Raji (cell line): ENCODE measurements around the gene ZNF165.

Source experiments
- POLR2A ChIP-seq: IDR thresholded peaks from 2 replicates; pipeline ENCODE4 v1.6.1; 2011; ENCODE audit warnings: low read depth, low read length, control low read depth; ENCODE audit not compliant: insufficient read depth

ZNF165 gene

GRCh38 chr6:28117386-28118050 lies 37.1 kb downstream of the ZNF165 start:
- no peak for TF ChIP-seq POLR2A

- no peak for TF ChIP-seq POLR2A
Observed at GRCh38 chr6:28118217-28118616, 37.8 kb downstream of the ZNF165 start.

GRCh38 chr6:28121876-28122275 lies 41.5 kb downstream of the ZNF165 start:
- no peak for TF ChIP-seq POLR2A

- peak; percentile 57 for TF ChIP-seq POLR2A
Observed at GRCh38 chr6:28124350-28124970, 44.1 kb downstream of the ZNF165 start, which contains the start of gene ZSCAN16. Gene ZSCAN16 (plus strand): TSS chr6:28124609. CDS start chr6:28125444, 835 bp downstream.

GRCh38 chr6:28124971-28125353 lies 44.6 kb downstream of the ZNF165 start:
- TF ChIP-seq POLR2A, result no peak

- no peak for TF ChIP-seq POLR2A
Observed at GRCh38 chr6:28125401-28125800, 45.0 kb downstream of the ZNF165 start.

- TF ChIP-seq POLR2A, result no peak
Observed at GRCh38 chr6:28134015-28134414, 53.6 kb downstream of the ZNF165 start.

GRCh38 chr6:28134716-28135115 lies 54.3 kb downstream of the ZNF165 start:
- no peak for TF ChIP-seq POLR2A

- TF ChIP-seq POLR2A, result no peak
Observed at GRCh38 chr6:28135393-28135792, 55.0 kb downstream of the ZNF165 start.

GRCh38 chr6:28136585-28137504 lies 56.5 kb downstream of the ZNF165 start:
- TF ChIP-seq POLR2A, result peak; percentile 81

- TF ChIP-seq POLR2A, result no peak; the same call in 1 of the 2 replicates
Observed at GRCh38 chr6:28137505-28137981, 57.2 kb downstream of the ZNF165 start.
